AG08395 (cell line): ENCODE measurements around the gene PNMA8A.
A peak's percentile ranks its signal among the peaks of the same experiment; 100 is the strongest.
"Not testable (repeated sequence)": the region's sequence is repeated elsewhere in the genome, so short reads cannot be mapped to it uniquely, and the experiment has no call there.

Experiments
- DNase-seq: peaks from one replicate; pipeline ENCODE4 v3.0.0; 2012; ENCODE audit warnings: mixed read lengths, low spot score

Gene PNMA8A

GRCh38 chr19:46471116-46471733 is at the start of gene PNMA8A:
Gene PNMA8A (minus strand): TSS chr19:46471563. CDS start chr19:46471035, 528 bp downstream.
- peak; percentile 72 for DNase-seq

GRCh38 chr19:46520616-46521015 is 49.3 kb upstream of the PNMA8A start:
- no peak for DNase-seq

GRCh38 chr19:46517471-46517870 is 46.1 kb upstream of the PNMA8A start:
- no peak for DNase-seq

GRCh38 chr19:46515879-46516350 is 44.6 kb upstream of the PNMA8A start:
- DNase-seq = peak; percentile 76

DNA sequence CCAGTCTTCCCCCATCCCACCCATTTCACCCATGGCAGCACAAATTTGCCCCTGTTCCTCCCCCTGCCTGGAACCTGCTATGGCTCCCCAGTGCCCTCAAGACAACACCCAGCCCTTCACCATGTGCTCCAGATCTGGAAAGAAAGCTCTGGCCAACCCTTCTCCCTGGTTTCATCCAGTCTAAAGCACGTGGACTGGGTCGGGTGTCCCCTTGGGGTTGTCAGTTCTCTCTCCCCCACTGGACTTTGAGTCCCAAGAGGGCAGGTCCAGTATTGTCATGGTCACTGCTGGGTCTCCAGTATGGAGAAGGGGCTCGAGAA is 43.9 kb upstream of the PNMA8A start:
- no peak for DNase-seq

DNA sequence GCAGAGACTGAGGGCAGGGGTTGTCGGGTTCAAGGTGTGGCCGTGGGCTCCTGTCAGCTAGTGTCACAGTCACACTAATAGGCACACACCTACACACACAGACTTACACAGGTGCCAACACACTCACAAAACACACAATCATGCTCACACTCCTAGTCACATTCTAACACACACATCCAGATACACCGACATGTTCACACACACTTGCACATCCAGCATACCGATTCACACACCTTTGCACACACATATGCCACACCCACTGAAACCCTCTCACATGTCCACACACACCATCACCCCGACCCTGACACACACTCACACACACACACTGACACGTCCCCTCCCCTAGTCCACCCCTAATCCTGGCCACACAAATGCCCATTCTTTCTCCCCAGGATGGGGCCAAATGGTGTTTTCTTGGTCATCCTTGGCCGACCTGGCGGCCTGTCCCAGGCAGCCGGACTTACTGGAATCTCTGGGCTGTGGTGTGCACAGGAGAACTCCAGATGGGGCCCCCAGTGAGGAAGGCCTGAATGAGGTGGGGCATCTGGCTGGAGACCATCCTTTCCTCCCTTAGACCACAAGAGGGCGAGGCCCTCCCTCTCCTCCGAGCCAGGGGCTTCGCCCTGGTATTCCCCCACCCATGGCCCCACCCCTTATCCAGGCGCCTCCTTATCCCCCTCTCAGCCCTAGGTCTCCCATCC is 43.4 kb upstream of the PNMA8A start:
- no peak for DNase-seq

- DNase-seq = peak; percentile 88
These were observed 42.3 kb upstream of the PNMA8A start for GRCh38 chr19:46513461-46514236.

GRCh38 chr19:46511237-46511636 is 39.9 kb upstream of the PNMA8A start:
- DNase-seq = no peak

GRCh38 chr19:46508206-46508605 is 36.8 kb upstream of the PNMA8A start:
- DNase-seq = no peak

GRCh38 chr19:46503848-46504453 is 32.6 kb upstream of the PNMA8A start:
- no peak for DNase-seq

DNA sequence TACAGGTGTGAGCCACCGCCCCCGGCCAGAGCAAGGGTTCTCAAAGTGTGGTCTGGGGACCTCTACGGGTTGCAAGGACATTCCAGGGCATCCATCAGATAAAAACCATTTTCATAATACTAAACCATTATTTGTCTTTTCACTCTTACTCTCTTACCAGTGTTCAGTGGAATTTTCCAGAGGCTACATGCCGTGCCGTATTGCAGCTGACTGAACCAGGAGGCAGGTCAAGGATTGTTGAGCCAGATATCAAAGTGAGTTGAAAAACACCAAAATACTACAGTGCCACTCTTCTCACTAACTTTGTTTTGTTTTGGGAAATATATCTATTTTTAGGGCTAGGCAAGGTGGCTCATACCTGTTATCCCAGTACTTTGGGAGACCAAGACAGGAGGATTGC is 31.5 kb upstream of the PNMA8A start:
- DNase-seq = no peak

DNA sequence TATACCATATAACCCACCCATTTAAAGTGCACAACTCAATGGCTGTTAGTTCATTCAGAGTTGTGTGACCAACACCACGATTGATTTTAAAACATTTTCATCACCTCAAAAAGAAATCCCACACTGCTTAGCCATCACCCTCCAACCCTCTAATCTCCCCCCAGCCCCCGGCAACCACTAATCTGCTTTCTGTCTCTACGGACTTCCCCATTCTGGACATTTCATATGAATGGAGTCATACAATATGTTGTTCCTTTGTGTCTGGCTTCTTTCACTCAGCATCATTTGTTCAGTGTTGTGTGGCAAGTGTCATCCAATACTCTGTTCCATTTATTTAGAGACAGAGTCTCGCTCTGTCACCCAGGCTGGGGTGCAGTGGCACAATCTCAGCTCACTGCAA is 28.3 kb upstream of the PNMA8A start:
- DNase-seq = no peak

DNA sequence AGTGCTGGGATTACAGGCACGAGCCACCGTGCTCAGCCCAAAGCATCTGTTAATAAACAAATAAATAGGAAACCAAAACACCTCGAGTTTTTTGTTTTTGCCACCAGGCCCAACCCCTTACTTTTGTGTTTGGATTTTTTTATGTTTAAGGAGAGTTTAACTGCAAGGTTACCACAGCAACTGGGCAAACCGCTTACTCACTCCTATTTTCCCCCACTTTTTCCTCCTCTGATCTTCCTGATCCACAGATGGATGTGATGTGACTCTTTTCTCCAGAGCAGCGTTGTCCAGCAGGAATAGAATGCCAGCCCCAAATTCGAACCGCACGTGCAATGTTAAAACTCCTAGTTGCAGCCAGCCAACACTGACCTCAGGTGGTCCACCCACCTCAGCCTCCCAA is 26.4 kb upstream of the PNMA8A start:
- DNase-seq = no peak

GRCh38 chr19:46496886-46497285 is 25.5 kb upstream of the PNMA8A start:
- not testable (repeated sequence) for DNase-seq

DNA sequence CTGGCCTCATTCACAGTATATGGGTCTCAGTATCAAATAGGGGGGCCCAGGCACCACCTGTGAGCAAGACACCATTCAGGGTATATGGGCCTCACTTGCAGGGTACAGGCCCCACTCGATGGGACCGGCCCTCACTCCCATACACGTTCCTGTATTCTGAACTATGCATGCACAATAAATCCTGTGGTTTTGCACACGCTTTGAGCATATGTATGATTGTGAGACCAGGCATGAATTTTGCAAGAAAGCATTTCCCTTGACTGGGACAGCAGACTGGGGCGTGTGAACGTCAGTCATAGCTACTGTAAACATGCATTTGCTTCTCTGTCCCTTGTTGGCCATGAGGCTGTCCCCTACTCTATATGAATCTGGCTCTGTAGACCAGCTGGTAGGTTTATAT is 24.9 kb upstream of the PNMA8A start:
- no peak for DNase-seq

- DNase-seq = peak; percentile 75
These were observed 24.4 kb upstream of the PNMA8A start, which contains the start of gene PNMA8B for GRCh38 chr19:46495786-46496099. Gene PNMA8B (minus strand): TSS chr19:46495867. CDS start chr19:46495465, 402 bp downstream.

DNA sequence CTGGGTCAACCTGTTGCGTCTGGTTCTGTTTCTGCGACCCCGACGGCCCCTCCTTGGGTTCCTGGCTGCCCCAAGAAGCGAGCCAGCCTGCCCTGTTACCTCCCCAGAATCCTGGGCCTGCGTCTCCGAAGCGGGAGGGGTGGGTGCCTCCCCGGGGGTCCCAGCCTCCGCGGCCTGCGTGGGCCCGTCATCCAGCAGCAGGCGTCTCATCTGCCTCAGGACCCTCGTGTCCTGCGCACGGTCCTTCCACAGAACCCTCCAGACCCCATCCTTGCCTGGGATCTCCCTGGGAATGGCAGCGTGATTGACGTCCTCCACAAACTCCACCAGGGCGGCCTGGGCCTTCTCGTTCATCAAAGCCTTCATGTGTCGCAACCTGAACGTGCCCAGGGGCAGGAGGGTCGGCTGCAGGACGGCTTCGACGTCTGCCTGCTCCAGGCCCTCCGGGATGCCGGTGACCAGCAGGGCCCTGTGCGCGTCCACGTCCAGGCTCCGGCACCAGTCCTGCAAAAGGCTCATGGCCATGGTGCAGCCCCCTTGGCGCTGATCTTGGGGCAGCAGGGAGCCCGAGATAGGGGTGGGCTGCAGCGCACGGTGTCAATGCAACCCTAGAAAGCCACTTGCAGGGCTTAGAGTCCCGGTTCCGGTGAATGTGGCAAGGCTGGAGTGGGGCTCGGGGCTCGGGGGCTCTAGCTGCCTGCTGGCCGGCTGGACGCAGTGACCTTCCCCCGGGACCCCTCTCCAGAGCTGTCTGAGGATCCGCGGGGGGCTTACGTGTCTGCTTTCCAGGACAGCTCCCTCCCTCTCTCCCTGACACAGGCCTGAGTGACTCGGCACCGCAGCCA is 23.8 kb upstream of the PNMA8A start:
- no peak for DNase-seq

DNA sequence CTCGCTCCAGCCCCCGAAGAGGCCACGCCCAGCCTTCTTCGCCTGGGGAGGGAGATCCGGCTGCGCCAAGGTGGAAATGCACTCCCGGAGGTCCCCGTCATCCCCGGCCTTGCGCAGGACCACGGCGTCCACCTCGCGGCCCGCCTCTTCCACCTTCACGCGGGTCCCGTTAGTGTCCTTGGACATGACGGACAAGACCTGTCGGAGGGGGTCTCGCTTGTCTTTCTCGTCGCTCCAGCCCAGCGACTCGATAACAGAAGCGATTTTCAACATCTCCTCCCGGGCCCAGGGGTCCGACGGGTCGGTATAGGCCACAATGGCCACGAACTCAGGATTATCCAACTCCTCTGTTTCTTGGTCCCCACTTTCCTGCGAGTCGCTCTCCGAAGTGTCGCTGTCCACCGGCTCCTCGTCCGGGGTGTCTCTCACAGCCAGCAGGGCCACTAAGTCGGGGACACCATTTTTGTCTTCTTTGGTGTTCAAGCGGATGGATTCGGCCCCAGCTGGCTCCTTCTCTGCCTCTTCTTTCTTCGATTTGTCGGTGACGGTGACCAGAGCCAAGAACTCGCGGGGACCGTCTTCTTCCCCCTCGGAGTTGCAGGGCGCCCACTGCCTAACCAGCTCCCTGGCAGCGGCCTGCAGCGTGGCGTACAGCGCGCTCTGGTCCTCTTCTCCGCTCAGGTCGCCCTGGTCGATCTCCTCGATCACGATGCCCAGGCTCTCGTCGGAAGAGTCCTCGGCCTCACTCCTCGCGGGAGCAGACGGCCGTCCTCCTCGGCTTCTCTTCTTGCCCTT is 23.0 kb upstream of the PNMA8A start:
- no peak for DNase-seq

DNA sequence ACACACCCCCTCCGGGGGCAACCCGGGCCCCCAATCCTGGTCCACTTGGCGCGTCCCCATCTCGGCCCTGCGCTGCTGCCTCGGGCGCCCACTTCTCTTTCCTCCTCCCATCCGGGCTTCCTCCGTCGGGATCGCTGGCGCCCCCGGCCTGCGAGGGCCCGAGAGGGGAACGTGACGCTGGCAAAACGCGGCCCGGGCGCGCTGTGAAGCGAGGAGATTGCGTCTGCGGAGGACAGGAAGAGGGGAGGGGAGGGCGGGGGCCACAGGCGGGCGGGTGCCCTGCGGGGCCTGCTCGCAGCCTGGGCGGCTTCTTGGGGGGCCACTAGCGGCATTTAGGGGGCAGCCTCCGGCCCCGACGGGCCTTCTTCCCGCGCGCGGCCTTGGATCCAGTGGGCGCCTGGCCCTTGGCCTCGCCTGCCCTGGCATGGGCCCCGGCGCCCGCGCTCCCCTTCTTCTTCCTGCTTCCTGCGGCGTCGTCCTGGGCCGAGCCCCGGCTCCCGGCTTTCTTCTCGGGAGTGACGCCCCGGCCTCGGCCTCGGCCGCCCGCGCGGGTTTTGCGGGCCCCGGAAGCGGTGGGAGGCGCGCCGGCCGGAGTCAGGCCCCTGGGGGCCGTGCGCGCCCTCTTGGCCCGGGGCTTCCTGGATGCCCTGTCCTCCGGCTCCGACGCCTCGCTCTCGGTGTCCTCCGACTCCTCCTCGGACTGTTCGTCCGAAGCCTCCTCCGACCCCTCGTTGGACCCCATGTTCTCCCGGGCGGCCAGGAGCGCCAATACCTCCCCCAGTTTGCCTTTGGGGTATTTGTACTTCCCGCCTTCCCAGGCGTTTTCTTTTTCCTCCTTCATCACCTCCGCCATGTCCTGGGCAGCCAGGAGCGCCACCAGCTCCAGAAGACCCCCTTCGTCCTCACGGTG is 22.1 kb upstream of the PNMA8A start:
- DNase-seq = no peak

GRCh38 chr19:46492841-46493235 is 21.5 kb upstream of the PNMA8A start:
- no peak for DNase-seq
